MM.1S (cell line): ENCODE data around the gene TTBK1.

ENCODE experiments used
- CTCF ChIP-seq: fragments of 300-600 bp; sonication (generic); IDR thresholded peaks from 2 replicates; pipeline ENCODE4 v1.5.1; 2016; ENCODE audit warnings: antibody characterized with exemption, low read length, mixed read lengths
- EZH2 ChIP-seq: fragments of 300-600 bp; sonication (generic); optimal IDR thresholded peaks from 2 replicates; pipeline ENCODE3; 2017; ENCODE audit warnings: low read depth, mild to moderate bottlenecking, antibody characterized with exemption, low read length, mixed read lengths
- EZH2phosphoT487 ChIP-seq: fragments of 300-600 bp; sonication (generic); IDR thresholded peaks from 2 replicates; pipeline ENCODE4 v1.6.1; 2018; ENCODE audit warnings: antibody characterized with exemption, low read length

GRCh38 chr6:43248101-43248500, 4.8 kb downstream of the TTBK1 start:
- no peak for TF ChIP-seq EZH2
- no peak for TF ChIP-seq CTCF
- no peak for TF ChIP-seq EZH2phosphoT487
